GM04504 (cell line): ENCODE measurements around the gene ERGIC2.
"Not testable (repeated sequence)": the region's sequence is repeated elsewhere in the genome, so short reads cannot be mapped to it uniquely, and the experiment has no call there.

ENCODE experiments used
- DNase-seq: peaks from one replicate; pipeline ENCODE4 v3.0.0-alpha.2; 2012; ENCODE audit warnings: low read depth

Gene ERGIC2

GRCh38 chr12:29380536-29381523 is at the start of gene ERGIC2:
Gene ERGIC2, minus strand, starts transcription at chr12:29381172. Its CDS starts 9,539 bp downstream, at chr12:29371633.
- DNase-seq: peak; percentile 96

- no peak for DNase-seq
Measured at GRCh38 chr12:29430716-29431044, 49.7 kb upstream of the ERGIC2 start.

- no peak for DNase-seq
Measured at GRCh38 chr12:29429999-29430715, 49.2 kb upstream of the ERGIC2 start.

- DNase-seq: peak; percentile 20
Measured at GRCh38 chr12:29428633-29429032, 47.7 kb upstream of the ERGIC2 start.

GRCh38 chr12:29427964-29428363 is 47.0 kb upstream of the ERGIC2 start:
- no peak for DNase-seq

- no peak for DNase-seq
Measured at GRCh38 chr12:29426498-29426897, 45.5 kb upstream of the ERGIC2 start.

GRCh38 chr12:29425722-29426121 is 44.8 kb upstream of the ERGIC2 start:
- DNase-seq: no peak

- no peak for DNase-seq
Measured at GRCh38 chr12:29416748-29417147, 35.8 kb upstream of the ERGIC2 start.

GRCh38 chr12:29415111-29415510 is 34.1 kb upstream of the ERGIC2 start:
- no peak for DNase-seq

- no peak for DNase-seq
Measured at GRCh38 chr12:29414368-29414767, 33.4 kb upstream of the ERGIC2 start.

GRCh38 chr12:29405561-29405960 is 24.6 kb upstream of the ERGIC2 start:
- DNase-seq: no peak

GRCh38 chr12:29403991-29404390 is 23.0 kb upstream of the ERGIC2 start:
- DNase-seq: no peak

- DNase-seq: no peak
Measured at GRCh38 chr12:29402437-29402836, 21.5 kb upstream of the ERGIC2 start.

- DNase-seq: no peak
Measured at GRCh38 chr12:29398495-29398894, 17.5 kb upstream of the ERGIC2 start.

GRCh38 chr12:29396774-29397173 is 15.8 kb upstream of the ERGIC2 start:
- no peak for DNase-seq

- DNase-seq: no peak
Measured at GRCh38 chr12:29395356-29395755, 14.4 kb upstream of the ERGIC2 start.

GRCh38 chr12:29390419-29390818 is 9.4 kb upstream of the ERGIC2 start:
- not testable (repeated sequence) for DNase-seq

GRCh38 chr12:29389295-29389919 is 8.4 kb upstream of the ERGIC2 start:
- no peak for DNase-seq

GRCh38 chr12:29386084-29386680 is 5.2 kb upstream of the ERGIC2 start:
- DNase-seq: not testable (repeated sequence)

GRCh38 chr12:29385194-29385593 is 4.2 kb upstream of the ERGIC2 start:
- DNase-seq: not testable (repeated sequence)

GRCh38 chr12:29382251-29382650 is 1.3 kb upstream of the ERGIC2 start:
- no peak for DNase-seq

- DNase-seq: no peak
Measured at GRCh38 chr12:29376118-29376517, 4.9 kb downstream of the ERGIC2 start.
